Measurements from ENCODE around the gene COL25A1. TPM values are rescaled to one million over a fixed set of nuclear protein-coding genes. Genes with fewer than 3 reads are reported as not detected.

Gene COL25A1
- total RNA-seq, 1 experiment from 2014 or later, result not detected

DNA sequence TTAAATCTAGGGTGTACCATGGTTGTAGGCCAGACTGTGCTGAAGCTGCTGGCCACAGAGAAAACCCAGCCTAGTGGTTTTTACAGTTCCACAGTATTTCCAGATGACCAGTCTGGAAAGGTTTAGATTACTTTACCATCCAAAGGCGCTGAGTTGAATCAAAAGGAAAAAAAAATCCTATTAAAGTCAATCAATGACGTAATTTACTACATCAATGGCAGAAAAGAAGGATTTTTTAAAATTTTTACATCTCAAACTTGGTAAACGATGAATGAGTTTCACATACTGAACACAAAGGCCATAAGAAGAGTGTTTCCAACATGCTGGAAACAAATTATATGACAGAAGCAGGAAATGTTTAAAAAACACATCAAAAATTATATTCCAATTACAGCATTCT is 409.0 kb downstream of the COL25A1 start:
- POLR2A ChIA-PET, result no interaction called here
- RAD21 ChIA-PET (ENCODE audit: low non-redundant PET in 1 of 2, low total read pairs in 2 of 2, uncharacterized antibody in 2 of 2, unreplicated experiment in 2 of 2), result no interaction called here
- no peak for DNase-seq (ENCODE audit: low read depth, low spot score)
- Histone ChIP-seq H3K4me2 (ENCODE audit: low read length) (no peak overlapping the region), H3K4me3 (replicated peaks in 1 of 2; ENCODE audit: low read depth in 1 of 2, low read length in 2 of 2) (no peak overlapping the region), H3K36me3 (ENCODE audit: control insufficient read depth in 1 of 2, insufficient read depth in 2 of 2, low read length in 2 of 2) (no peaks in the 10 kb centered on the region), H3K9me3 (ENCODE audit: control insufficient read depth in 1 of 2, insufficient read depth in 1 of 2, low read depth in 1 of 2, low read length in 2 of 2) (no peaks in the 10 kb centered on the region), H3K9ac (ENCODE audit: low read length) (no peak overlapping the region), H3K27me3 (ENCODE audit: insufficient read depth, low read length) (peaks cover 26% of the 10 kb centered on the region), H3K79me2 (ENCODE audit: insufficient read depth, low read length) (no peaks in the 10 kb centered on the region), H3K9me2 (ENCODE audit: insufficient read depth) (no peaks in the 10 kb centered on the region), H2AFZ (ENCODE audit: low read depth, low read length, poor library complexity, severe bottlenecking) (no peak overlapping the region), H3K4me1 (ENCODE audit: control insufficient read depth in 1 of 2, insufficient read depth in 2 of 2, low read length in 2 of 2) (no peaks in the 10 kb centered on the region), H3K27ac (ENCODE audit: low read depth, low read length) (no peak overlapping the region), H4K20me1 (ENCODE audit: insufficient read depth) (no peaks in the 10 kb centered on the region)
- CTCF ChIA-PET, result no interaction called here
- intact Hi-C loops (cut with micrococcal nuclease), result no loop called here
- no peak for TF ChIP-seq JUND (IDR thresholded peaks at IDR 0.05)
- no peak for ATAC-seq
- BruUV-seq (replicated peaks), result no TSS peak

DNA sequence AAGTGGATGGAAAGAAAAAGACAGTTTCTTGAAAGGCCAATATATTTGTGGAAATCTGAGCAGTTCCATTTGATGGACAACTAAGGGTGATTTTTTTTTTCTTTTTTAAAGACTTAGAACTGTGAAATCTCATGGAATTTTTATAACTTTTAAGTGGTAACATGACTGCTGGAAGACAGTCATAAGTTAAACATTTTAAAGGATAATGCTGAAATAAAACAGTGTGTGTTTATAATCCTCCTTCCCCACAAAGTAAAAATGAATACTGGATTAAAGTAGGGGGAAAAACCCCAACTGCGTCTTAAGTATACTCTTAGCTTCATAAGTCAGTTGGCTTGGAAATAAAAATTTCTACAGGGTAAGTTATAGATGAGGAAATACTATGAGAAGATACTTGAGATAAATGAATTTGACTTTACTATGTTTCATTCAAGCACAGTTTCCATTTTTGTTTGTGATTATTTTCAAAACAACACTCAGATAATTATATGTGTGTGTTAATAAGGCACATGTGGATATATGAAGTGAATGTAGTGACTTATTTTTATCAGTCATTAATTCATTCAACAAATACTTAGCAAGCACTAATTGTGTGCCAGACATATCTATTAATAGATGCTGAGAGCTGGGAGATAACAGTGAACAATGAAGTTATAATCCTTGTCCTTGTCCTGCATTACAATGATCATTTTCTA is 410.4 kb downstream of the COL25A1 start:
- RAD21 ChIA-PET (ENCODE audit: low non-redundant PET in 1 of 2, low total read pairs in 2 of 2, uncharacterized antibody in 2 of 2, unreplicated experiment in 2 of 2), result no interaction called here
- Histone ChIP-seq H4K20me1 (ENCODE audit: insufficient read depth) (no peaks in the 10 kb centered on the region), H3K9me2 (ENCODE audit: insufficient read depth) (no peaks in the 10 kb centered on the region), H3K27me3 (ENCODE audit: insufficient read depth, low read length) (peaks cover 32% of the 10 kb centered on the region), H3K79me2 (ENCODE audit: insufficient read depth, low read length) (no peaks in the 10 kb centered on the region), H3K27ac (ENCODE audit: low read depth, low read length) (no peak overlapping the region), H3K4me1 (ENCODE audit: control insufficient read depth in 1 of 2, insufficient read depth in 2 of 2, low read length in 2 of 2) (no peaks in the 10 kb centered on the region), H3K4me3 (replicated peaks in 1 of 2; ENCODE audit: low read depth in 1 of 2, low read length in 2 of 2) (no peak overlapping the region), H3K9ac (ENCODE audit: low read length) (no peak overlapping the region), H3K4me2 (ENCODE audit: low read length) (no peak overlapping the region), H3K36me3 (ENCODE audit: control insufficient read depth in 1 of 2, insufficient read depth in 2 of 2, low read length in 2 of 2) (no peaks in the 10 kb centered on the region), H2AFZ (ENCODE audit: low read depth, low read length, poor library complexity, severe bottlenecking) (no peak overlapping the region), H3K9me3 (ENCODE audit: control insufficient read depth in 1 of 2, insufficient read depth in 1 of 2, low read depth in 1 of 2, low read length in 2 of 2) (no peaks in the 10 kb centered on the region)
- no peak for ATAC-seq
- CTCF ChIA-PET, result no interaction called here
- intact Hi-C loops (cut with micrococcal nuclease), result no loop called here
- no TSS peak for BruUV-seq (replicated peaks)
- POLR2A ChIA-PET, result no interaction called here
- TF ChIP-seq ZNF274 (IDR thresholded peaks at IDR 0.05; ENCODE audit: low read depth, low read length) (no peak), TCF7L2 (IDR thresholded peaks at IDR 0.05; ENCODE audit: borderline replicate concordance, extremely low read depth, insufficient read depth, insufficient read length) (no peak), POLR2AphosphoS5 (IDR thresholded peaks at IDR 0.05; ENCODE audit: low read depth, low read length) (no peak), EZH2phosphoT487 (IDR thresholded peaks at IDR 0.05; ENCODE audit: borderline replicate concordance) (no peak), EGR1 (IDR thresholded peaks at IDR 0.05; ENCODE audit: low read depth) (no peak), FOSL1 (IDR thresholded peaks at IDR 0.05; ENCODE audit: low read depth) (no peak), POLR2A (IDR thresholded peaks at IDR 0.05; ENCODE audit: borderline replicate concordance, extremely low read depth, insufficient read depth, insufficient read length) (no peak)
- TF ChIP-seq, protein P1, sequence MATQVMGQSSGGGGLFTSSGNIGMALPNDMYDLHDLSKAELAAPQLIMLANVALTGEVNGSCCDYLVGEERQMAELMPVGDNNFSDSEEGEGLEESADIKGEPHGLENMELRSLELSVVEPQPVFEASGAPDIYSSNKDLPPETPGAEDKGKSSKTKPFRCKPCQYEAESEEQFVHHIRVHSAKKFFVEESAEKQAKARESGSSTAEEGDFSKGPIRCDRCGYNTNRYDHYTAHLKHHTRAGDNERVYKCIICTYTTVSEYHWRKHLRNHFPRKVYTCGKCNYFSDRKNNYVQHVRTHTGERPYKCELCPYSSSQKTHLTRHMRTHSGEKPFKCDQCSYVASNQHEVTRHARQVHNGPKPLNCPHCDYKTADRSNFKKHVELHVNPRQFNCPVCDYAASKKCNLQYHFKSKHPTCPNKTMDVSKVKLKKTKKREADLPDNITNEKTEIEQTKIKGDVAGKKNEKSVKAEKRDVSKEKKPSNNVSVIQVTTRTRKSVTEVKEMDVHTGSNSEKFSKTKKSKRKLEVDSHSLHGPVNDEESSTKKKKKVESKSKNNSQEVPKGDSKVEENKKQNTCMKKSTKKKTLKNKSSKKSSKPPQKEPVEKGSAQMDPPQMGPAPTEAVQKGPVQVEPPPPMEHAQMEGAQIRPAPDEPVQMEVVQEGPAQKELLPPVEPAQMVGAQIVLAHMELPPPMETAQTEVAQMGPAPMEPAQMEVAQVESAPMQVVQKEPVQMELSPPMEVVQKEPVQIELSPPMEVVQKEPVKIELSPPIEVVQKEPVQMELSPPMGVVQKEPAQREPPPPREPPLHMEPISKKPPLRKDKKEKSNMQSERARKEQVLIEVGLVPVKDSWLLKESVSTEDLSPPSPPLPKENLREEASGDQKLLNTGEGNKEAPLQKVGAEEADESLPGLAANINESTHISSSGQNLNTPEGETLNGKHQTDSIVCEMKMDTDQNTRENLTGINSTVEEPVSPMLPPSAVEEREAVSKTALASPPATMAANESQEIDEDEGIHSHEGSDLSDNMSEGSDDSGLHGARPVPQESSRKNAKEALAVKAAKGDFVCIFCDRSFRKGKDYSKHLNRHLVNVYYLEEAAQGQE (IDR thresholded peaks at IDR 0.05; ENCODE audit: low read depth), result no peak
- TF ChIP-seq, protein P2, sequence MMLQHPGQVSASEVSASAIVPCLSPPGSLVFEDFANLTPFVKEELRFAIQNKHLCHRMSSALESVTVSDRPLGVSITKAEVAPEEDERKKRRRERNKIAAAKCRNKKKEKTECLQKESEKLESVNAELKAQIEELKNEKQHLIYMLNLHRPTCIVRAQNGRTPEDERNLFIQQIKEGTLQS (IDR thresholded peaks at IDR 0.05), result no peak
- DNase-seq (ENCODE audit: low read depth, low spot score), result no peak
